Measurements from ENCODE around the gene CCDC191.

CCDC191 gene

GRCh38 chr3:114060906-114061655 is 4.8 kb upstream of the CCDC191 start:
- DNase-seq (ENCODE audit: insufficient read length, low spot score) (no peak), FAIRE-seq (no peak)

GRCh38 chr3:114058646-114059045 is 2.3 kb upstream of the CCDC191 start:
- DNase-seq (ENCODE audit: insufficient read length, low spot score) (no peak), FAIRE-seq (no peak)

- no peak for DNase-seq (ENCODE audit: insufficient read length, low spot score)
- FAIRE-seq: no peak
Measured at GRCh38 chr3:114057011-114057347, 653 bp upstream of the CCDC191 start.

GRCh38 chr3:114052216-114052615 is 4.1 kb downstream of the CCDC191 start:
- FAIRE-seq (no peak), DNase-seq (ENCODE audit: insufficient read length, low spot score) (no peak)

GRCh38 chr3:114043205-114043604 is 13.1 kb downstream of the CCDC191 start:
- FAIRE-seq (no peak), DNase-seq (ENCODE audit: insufficient read length, low spot score) (no peak)

- FAIRE-seq (no peak), DNase-seq (ENCODE audit: insufficient read length, low spot score) (no peak)
Measured at GRCh38 chr3:114035896-114036295, 20.4 kb downstream of the CCDC191 start.

GRCh38 chr3:114034787-114035545 is 21.4 kb downstream of the CCDC191 start:
- FAIRE-seq (no peak), DNase-seq (ENCODE audit: insufficient read length, low spot score) (no peak)

GRCh38 chr3:114034211-114034610 is 22.1 kb downstream of the CCDC191 start:
- DNase-seq (ENCODE audit: insufficient read length, low spot score) (no peak), FAIRE-seq (no peak)

GRCh38 chr3:114033721-114034120 is 22.6 kb downstream of the CCDC191 start:
- DNase-seq (ENCODE audit: insufficient read length, low spot score) (no peak), FAIRE-seq (no peak)

- DNase-seq (ENCODE audit: insufficient read length, low spot score): no peak
- FAIRE-seq: no peak
Measured at GRCh38 chr3:114026331-114026730, 30.0 kb downstream of the CCDC191 start.

- FAIRE-seq (no peak), DNase-seq (ENCODE audit: insufficient read length, low spot score) (no peak)
Measured at GRCh38 chr3:114025451-114025850, 30.9 kb downstream of the CCDC191 start.

GRCh38 chr3:114022145-114022802 is 34.1 kb downstream of the CCDC191 start:
- FAIRE-seq (no peak), DNase-seq (ENCODE audit: insufficient read length, low spot score) (no peak)

- DNase-seq (ENCODE audit: insufficient read length, low spot score): no peak
- no peak for FAIRE-seq
Measured at GRCh38 chr3:114020907-114021306, 35.4 kb downstream of the CCDC191 start.

GRCh38 chr3:114019486-114019885 is 36.8 kb downstream of the CCDC191 start:
- no peak for FAIRE-seq
- DNase-seq (ENCODE audit: insufficient read length, low spot score): no peak

- no peak for FAIRE-seq
- no peak for DNase-seq (ENCODE audit: insufficient read length, low spot score)
Measured at GRCh38 chr3:114014211-114014610, 42.1 kb downstream of the CCDC191 start.

- no peak for DNase-seq (ENCODE audit: insufficient read length, low spot score)
- no peak for FAIRE-seq
Measured at GRCh38 chr3:114011059-114011797, 45.1 kb downstream of the CCDC191 start.

- DNase-seq (ENCODE audit: insufficient read length, low spot score) (no peak), FAIRE-seq (no peak)
Measured at GRCh38 chr3:114005481-114005880, 50.8 kb downstream of the CCDC191 start.

GRCh38 chr3:113985541-113985940 is 70.8 kb downstream of the CCDC191 start:
- FAIRE-seq (peak; percentile 83), DNase-seq (ENCODE audit: insufficient read length, low spot score) (no peak)

- FAIRE-seq: no peak
- DNase-seq (ENCODE audit: insufficient read length, low spot score): no peak
Measured at GRCh38 chr3:113983544-113983943, 72.8 kb downstream of the CCDC191 start.

GRCh38 chr3:113981803-113982202 is 74.5 kb downstream of the CCDC191 start:
- peak; percentile 26 for FAIRE-seq
- no peak for DNase-seq (ENCODE audit: insufficient read length, low spot score)

- FAIRE-seq (no peak), DNase-seq (ENCODE audit: insufficient read length, low spot score) (no peak)
Measured at GRCh38 chr3:113979916-113980315, 76.4 kb downstream of the CCDC191 start.
